GM15510 (cell line): ENCODE measurements around the gene ARHGAP24.

Experiments used
- POLR2A ChIP-seq: IDR thresholded peaks from 3 replicates; pipeline ENCODE4 v1.6.1; 2011; ENCODE audit warnings: borderline replicate concordance; ENCODE audit not compliant: insufficient read length; ENCODE audit errors: extremely low read depth

Gene ARHGAP24

GRCh38 chr4:86001591-86001990 is 526.6 kb downstream of the ARHGAP24 start:
- TF ChIP-seq POLR2A, result no peak

- TF ChIP-seq POLR2A, result no peak
These were observed 529.1 kb downstream of the ARHGAP24 start for GRCh38 chr4:86004030-86004429.

GRCh38 chr4:86006057-86006456 is 531.1 kb downstream of the ARHGAP24 start:
- TF ChIP-seq POLR2A, result no peak

GRCh38 chr4:86007042-86007441 is 532.1 kb downstream of the ARHGAP24 start:
- TF ChIP-seq POLR2A, result no peak

GRCh38 chr4:86011117-86011516 is 536.2 kb downstream of the ARHGAP24 start:
- no peak for TF ChIP-seq POLR2A

GRCh38 chr4:86013621-86014020 is 538.7 kb downstream of the ARHGAP24 start:
- TF ChIP-seq POLR2A, result no peak

- TF ChIP-seq POLR2A, result no peak
These were observed 539.6 kb downstream of the ARHGAP24 start for GRCh38 chr4:86014599-86014998.

- no peak for TF ChIP-seq POLR2A
These were observed 540.7 kb downstream of the ARHGAP24 start for GRCh38 chr4:86015412-86016350.

GRCh38 chr4:86019362-86019761 is 544.4 kb downstream of the ARHGAP24 start:
- TF ChIP-seq POLR2A, result no peak

GRCh38 chr4:86019906-86020305 is 545.0 kb downstream of the ARHGAP24 start:
- TF ChIP-seq POLR2A, result no peak

GRCh38 chr4:86026720-86027119 is 551.8 kb downstream of the ARHGAP24 start:
- TF ChIP-seq POLR2A, result no peak

GRCh38 chr4:86031927-86032326 is 557.0 kb downstream of the ARHGAP24 start:
- no peak for TF ChIP-seq POLR2A

GRCh38 chr4:86032476-86033022 is 557.6 kb downstream of the ARHGAP24 start:
- no peak for TF ChIP-seq POLR2A

- no peak for TF ChIP-seq POLR2A
These were observed 558.2 kb downstream of the ARHGAP24 start for GRCh38 chr4:86033171-86033570.

- no peak for TF ChIP-seq POLR2A
These were observed 559.7 kb downstream of the ARHGAP24 start for GRCh38 chr4:86034616-86035015.

- TF ChIP-seq POLR2A, result no peak
These were observed 560.7 kb downstream of the ARHGAP24 start for GRCh38 chr4:86035688-86036087.
